ENCODE data around the gene BRME1. TPM values are rescaled to one million over a fixed set of nuclear protein-coding genes. Genes with fewer than 3 reads are reported as not detected.

The BRME1 gene
- total RNA-seq, 1 experiment from 2014 or later: 1.7 TPM

DNA sequence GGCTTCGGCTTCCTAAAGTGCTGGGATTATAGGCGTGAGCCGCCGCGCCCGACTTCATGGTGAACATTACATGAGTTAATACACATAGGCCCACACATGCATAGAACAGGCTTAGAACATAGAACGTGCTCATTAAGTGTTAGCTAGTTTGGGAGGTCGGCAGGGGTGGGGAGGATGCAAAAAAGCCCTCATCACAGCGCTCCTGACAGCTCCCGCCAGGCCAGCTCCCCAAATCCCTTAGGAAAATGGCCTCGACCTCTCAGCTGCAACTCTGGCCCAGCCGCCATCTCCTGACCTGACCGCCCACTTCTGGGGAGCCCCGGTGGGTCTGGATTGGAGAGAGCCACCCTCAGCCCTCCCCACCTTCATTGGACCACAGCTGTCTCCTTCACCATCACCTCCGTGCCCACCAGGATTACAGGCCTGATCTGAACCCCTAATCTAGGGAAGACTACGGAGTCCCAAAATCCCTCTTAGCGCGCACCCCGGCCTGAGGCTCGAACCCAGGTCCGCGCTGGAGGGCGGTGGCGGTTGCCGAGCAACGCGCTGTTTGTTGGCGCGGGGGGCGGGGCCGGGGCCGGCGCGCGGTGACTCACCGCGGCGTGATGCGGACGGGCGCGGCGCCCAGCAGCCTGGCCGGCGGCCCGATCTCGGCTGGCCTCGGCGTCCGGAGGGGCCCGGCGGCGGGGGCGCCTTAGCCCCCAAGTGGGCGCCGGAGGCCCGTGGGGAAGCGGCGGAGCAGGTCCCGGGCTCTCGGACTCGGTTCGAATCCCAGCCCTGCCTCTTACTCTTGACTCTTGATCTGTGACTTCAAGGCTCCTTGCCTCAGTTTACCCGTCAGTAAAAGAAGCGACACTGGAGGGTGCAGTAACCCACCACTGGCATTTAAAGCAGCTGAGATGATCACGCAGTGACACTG is 55.7 kb downstream of the BRME1 start:
- no peaks in the 10 kb centered on the region for H3K79me2 ChIP-seq (ENCODE audit: insufficient read depth, low read length)
- peak overlapping the region; percentile 100 for H3K27ac ChIP-seq (ENCODE audit: low read depth, low read length)
- peak overlapping the region; percentile 90 for H3K9ac ChIP-seq (ENCODE audit: low read length)
- BruUV-seq (replicated peaks): no TSS peak
- DNase-seq (ENCODE audit: low read depth, low spot score): no peak
- H3K36me3 ChIP-seq (ENCODE audit: control insufficient read depth in 1 of 2, insufficient read depth in 2 of 2, low read length in 2 of 2): no peaks in the 10 kb centered on the region
- RAD21 ChIA-PET (ENCODE audit: low non-redundant PET in 1 of 2, low total read pairs in 2 of 2, uncharacterized antibody in 2 of 2, unreplicated experiment in 2 of 2): no interaction called here
- no peaks in the 10 kb centered on the region for H3K9me2 ChIP-seq (ENCODE audit: insufficient read depth)
- H4K20me1 ChIP-seq (ENCODE audit: insufficient read depth): no peaks in the 10 kb centered on the region
- CTCF ChIA-PET: interaction anchor here (0.5 kb wide), 1 partner anchor 12 kb away, joined by 3 read pairs; no protein-coding TSS in a partner anchor
- no peaks in the 10 kb centered on the region for H3K27me3 ChIP-seq (ENCODE audit: insufficient read depth, low read length)
- peak overlapping the region; percentile 99 for H3K4me2 ChIP-seq (ENCODE audit: low read length)
- H3K9me3 ChIP-seq (ENCODE audit: control insufficient read depth in 1 of 2, insufficient read depth in 1 of 2, low read depth in 1 of 2, low read length in 2 of 2): no peaks in the 10 kb centered on the region
- POLR2A ChIA-PET: interaction anchor here (0.5 to 6.5 kb wide), 7 partner anchors 10 to 504 kb away, joined by 3 to 64 read pairs (median 6); no protein-coding TSS in a partner anchor
- no peak for TF ChIP-seq CBX3 (IDR thresholded peaks at IDR 0.05; ENCODE audit: low read depth)
- TF ChIP-seq POLR2AphosphoS5 (IDR thresholded peaks at IDR 0.05; ENCODE audit: low read depth, low read length): 0 out of 2 replicates have a peak, but pooled peaks have one; percentile 35
- peak; percentile 49 for TF ChIP-seq TCF7L2 (IDR thresholded peaks at IDR 0.05; ENCODE audit: borderline replicate concordance, extremely low read depth, insufficient read depth, insufficient read length)
- peak; percentile 26; the same call in 1 of the 2 replicates for TF ChIP-seq ZFX (IDR thresholded peaks at IDR 0.05)
- intact Hi-C loops (cut with micrococcal nuclease): loop anchor here (5.0 kb wide), 1 partner anchor 698 kb away; the partner anchor contains the start of genes IER2 and STX10
- peak; percentile 13 for ATAC-seq
- H2AFZ ChIP-seq (ENCODE audit: low read depth, low read length, poor library complexity, severe bottlenecking): no peak overlapping the region
- peak overlapping the region; percentile 31 to 58 for H3K4me3 ChIP-seq (replicated peaks in 1 of 2; ENCODE audit: low read depth in 1 of 2, low read length in 2 of 2)
- H3K4me1 ChIP-seq (ENCODE audit: control insufficient read depth in 1 of 2, insufficient read depth in 2 of 2, low read length in 2 of 2): peaks cover 78 to 99% of the 10 kb centered on the region in 2 experiments

- ChIA-PET RAD21 (ENCODE audit: low non-redundant PET in 1 of 2, low total read pairs in 2 of 2, uncharacterized antibody in 2 of 2, unreplicated experiment in 2 of 2) (no interaction called here), CTCF (no interaction called here), POLR2A (interaction anchor here (6.5 kb wide), 1 partner anchor 9 kb away, joined by 64 read pairs; no protein-coding TSS in a partner anchor)
- Histone ChIP-seq H3K79me2 (ENCODE audit: insufficient read depth, low read length) (no peaks in the 10 kb centered on the region), H3K36me3 (ENCODE audit: control insufficient read depth in 1 of 2, insufficient read depth in 2 of 2, low read length in 2 of 2) (no peaks in the 10 kb centered on the region), H3K4me2 (ENCODE audit: low read length) (peak overlapping the region; percentile 92), H4K20me1 (ENCODE audit: insufficient read depth) (no peaks in the 10 kb centered on the region), H3K27ac (ENCODE audit: low read depth, low read length) (peak overlapping the region; percentile 45), H2AFZ (ENCODE audit: low read depth, low read length, poor library complexity, severe bottlenecking) (no peak overlapping the region), H3K27me3 (ENCODE audit: insufficient read depth, low read length) (no peaks in the 10 kb centered on the region), H3K9me2 (ENCODE audit: insufficient read depth) (no peaks in the 10 kb centered on the region), H3K4me1 (ENCODE audit: control insufficient read depth in 1 of 2, insufficient read depth in 2 of 2, low read length in 2 of 2) (peaks cover 82 to 99% of the 10 kb centered on the region in 2 experiments), H3K9ac (ENCODE audit: low read length) (peak overlapping the region; percentile 90), H3K4me3 (replicated peaks in 1 of 2; ENCODE audit: low read depth in 1 of 2, low read length in 2 of 2) (no peak overlapping the region), H3K9me3 (ENCODE audit: control insufficient read depth in 1 of 2, insufficient read depth in 1 of 2, low read depth in 1 of 2, low read length in 2 of 2) (no peaks in the 10 kb centered on the region)
- DNase-seq (ENCODE audit: low read depth, low spot score) (no peak), ATAC-seq (no peak)
- no TSS peak for BruUV-seq (replicated peaks)
- intact Hi-C loops (cut with micrococcal nuclease): loop anchor here (5.0 kb wide), 1 partner anchor 697 kb away; the partner anchor contains the start of genes IER2 and STX10
- TF ChIP-seq POLR2AphosphoS5 (IDR thresholded peaks at IDR 0.05; ENCODE audit: low read depth, low read length): no peak
- TF ChIP-seq, protein P1, sequence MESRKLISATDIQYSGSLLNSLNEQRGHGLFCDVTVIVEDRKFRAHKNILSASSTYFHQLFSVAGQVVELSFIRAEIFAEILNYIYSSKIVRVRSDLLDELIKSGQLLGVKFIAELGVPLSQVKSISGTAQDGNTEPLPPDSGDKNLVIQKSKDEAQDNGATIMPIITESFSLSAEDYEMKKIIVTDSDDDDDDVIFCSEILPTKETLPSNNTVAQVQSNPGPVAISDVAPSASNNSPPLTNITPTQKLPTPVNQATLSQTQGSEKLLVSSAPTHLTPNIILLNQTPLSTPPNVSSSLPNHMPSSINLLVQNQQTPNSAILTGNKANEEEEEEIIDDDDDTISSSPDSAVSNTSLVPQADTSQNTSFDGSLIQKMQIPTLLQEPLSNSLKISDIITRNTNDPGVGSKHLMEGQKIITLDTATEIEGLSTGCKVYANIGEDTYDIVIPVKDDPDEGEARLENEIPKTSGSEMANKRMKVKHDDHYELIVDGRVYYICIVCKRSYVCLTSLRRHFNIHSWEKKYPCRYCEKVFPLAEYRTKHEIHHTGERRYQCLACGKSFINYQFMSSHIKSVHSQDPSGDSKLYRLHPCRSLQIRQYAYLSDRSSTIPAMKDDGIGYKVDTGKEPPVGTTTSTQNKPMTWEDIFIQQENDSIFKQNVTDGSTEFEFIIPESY (IDR thresholded peaks at IDR 0.05; ENCODE audit: extremely low read depth, insufficient replicate concordance, low read length): no peak
- TF ChIP-seq ZFX (IDR thresholded peaks at IDR 0.05): no peak
- no peak for TF ChIP-seq ATF3 (IDR thresholded peaks at IDR 0.05)
- no peak for TF ChIP-seq MAX (IDR thresholded peaks at IDR 0.05)
- TF ChIP-seq ELF1 (IDR thresholded peaks at IDR 0.05; ENCODE audit: borderline replicate concordance, low read depth): no peak
- no peak for TF ChIP-seq SRF (IDR thresholded peaks at IDR 0.05; ENCODE audit: low read depth)
- TF ChIP-seq JUND (IDR thresholded peaks at IDR 0.05): no peak
- no peak for TF ChIP-seq SP1 (IDR thresholded peaks at IDR 0.05; ENCODE audit: low read depth)
- no peak for TF ChIP-seq TCF7L2 (IDR thresholded peaks at IDR 0.05; ENCODE audit: borderline replicate concordance, extremely low read depth, insufficient read depth, insufficient read length)
- no peak for TF ChIP-seq EZH2phosphoT487 (IDR thresholded peaks at IDR 0.05; ENCODE audit: borderline replicate concordance)
- no peak for TF ChIP-seq FOSL1 (IDR thresholded peaks at IDR 0.05; ENCODE audit: low read depth)
Measured at GRCh38 chr19:13848798-13849676, 56.9 kb downstream of the BRME1 start.
